ENCODE results near the gene DNM3.

DNA sequence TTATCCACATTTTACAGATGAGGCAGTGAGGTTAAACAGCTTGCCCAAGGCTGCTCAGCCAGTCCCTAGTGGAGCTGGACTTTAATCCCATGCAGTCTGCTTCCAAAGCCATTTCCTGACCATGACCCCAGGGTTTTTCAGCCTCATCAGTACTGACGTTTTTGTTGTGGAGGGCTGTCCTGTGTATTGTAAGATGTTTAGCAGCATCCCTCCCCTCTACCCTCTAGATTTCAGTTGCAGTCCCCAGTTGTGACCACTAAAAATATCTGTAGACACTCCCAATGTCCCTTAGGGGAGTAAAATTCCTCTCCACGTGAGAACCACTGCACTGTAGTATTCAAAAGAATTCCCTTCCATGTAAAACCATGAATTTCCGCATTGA is 549.0 kb downstream of the DNM3 start:
- TF ChIP-seq, protein P1, sequence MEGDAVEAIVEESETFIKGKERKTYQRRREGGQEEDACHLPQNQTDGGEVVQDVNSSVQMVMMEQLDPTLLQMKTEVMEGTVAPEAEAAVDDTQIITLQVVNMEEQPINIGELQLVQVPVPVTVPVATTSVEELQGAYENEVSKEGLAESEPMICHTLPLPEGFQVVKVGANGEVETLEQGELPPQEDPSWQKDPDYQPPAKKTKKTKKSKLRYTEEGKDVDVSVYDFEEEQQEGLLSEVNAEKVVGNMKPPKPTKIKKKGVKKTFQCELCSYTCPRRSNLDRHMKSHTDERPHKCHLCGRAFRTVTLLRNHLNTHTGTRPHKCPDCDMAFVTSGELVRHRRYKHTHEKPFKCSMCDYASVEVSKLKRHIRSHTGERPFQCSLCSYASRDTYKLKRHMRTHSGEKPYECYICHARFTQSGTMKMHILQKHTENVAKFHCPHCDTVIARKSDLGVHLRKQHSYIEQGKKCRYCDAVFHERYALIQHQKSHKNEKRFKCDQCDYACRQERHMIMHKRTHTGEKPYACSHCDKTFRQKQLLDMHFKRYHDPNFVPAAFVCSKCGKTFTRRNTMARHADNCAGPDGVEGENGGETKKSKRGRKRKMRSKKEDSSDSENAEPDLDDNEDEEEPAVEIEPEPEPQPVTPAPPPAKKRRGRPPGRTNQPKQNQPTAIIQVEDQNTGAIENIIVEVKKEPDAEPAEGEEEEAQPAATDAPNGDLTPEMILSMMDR (IDR thresholded peaks at IDR 0.05; ENCODE audit: insufficient read depth, low read depth, low read length) = no peak
- TF ChIP-seq EZH2 (IDR thresholded peaks at IDR 0.05; ENCODE audit: insufficient read depth, low read length) = no peak
